HG03060 (cell line): Measurements from ENCODE around the gene SNRNP35.
"Not testable (repeated sequence)": the region's sequence is repeated elsewhere in the genome, so short reads cannot be mapped to it uniquely, and the experiment has no call there.

Source experiments
- ATAC-seq: cut with Tn5 transposase; IDR thresholded peaks from one replicate; pipeline ENCODE4 v1.9.1; 2021; ENCODE audit warnings: low read depth, moderate number of reproducible peaks; ENCODE audit not compliant: unreplicated experiment

SNRNP35 gene, protein sequence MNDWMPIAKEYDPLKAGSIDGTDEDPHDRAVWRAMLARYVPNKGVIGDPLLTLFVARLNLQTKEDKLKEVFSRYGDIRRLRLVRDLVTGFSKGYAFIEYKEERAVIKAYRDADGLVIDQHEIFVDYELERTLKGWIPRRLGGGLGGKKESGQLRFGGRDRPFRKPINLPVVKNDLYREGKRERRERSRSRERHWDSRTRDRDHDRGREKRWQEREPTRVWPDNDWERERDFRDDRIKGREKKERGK

DNA sequence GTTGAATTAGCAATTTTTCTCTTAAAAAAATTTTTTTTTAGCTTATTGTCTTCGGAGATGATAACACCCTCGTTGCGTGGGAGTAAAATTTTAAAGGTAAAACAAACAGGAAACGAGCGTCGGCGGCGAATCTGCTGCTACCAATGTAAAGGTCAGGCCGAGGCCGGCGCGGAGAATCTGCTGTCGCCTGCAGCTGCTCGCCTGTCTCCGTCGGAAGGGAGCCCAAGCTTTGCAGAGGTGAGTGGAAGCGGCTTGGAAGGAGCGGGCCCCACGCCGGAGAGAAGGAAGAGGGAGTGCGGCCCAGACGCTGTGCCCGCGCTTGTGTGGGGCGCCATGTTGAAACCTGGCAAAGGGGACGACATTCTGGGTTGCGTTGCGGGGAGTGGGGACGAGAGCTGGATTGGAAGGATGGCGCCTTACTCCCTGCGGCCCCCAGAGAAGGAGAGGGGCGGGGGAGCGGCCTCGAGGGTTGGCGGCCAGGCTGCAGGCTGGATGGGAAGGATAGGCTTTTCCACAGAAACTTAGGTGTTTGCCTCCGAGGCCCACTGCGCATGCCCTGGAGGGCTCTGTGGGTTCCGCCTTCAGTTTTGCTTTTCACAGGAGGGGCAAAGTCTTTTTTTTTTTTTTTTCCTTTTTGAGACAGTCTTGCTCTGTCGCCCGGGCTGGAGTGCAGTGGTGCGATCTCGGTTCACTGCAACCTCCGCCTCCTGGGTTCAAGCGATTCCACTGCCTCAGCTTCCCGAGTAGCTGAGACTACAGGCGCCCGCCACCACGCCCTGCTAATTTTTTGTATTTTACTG is at the start of gene SNRNP35:
Gene SNRNP35 (plus strand): TSS at position 160 of the 800 bp plus-strand sequence. CDS start 7,402 bp downstream, outside the sequence.
- ATAC-seq = peak; percentile 35

DNA sequence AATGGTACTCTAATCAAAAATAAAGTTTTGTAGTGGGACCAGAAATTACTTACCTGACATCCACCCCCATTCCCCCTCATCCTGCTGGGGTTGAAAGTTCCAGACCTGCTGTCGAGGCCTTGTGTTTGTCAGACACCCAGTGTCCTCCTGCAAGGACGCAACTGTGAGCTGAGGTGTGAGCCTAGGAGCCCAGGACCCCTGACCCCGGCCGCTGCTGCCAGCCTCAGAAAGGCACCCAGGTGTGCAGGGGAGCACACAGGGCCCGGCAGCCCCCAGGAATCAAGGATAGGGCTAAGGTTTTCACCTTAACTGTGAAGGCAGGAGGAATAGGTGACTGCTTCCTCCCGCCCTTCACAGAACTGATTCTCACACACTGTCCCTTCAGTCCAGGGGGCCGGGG is 49.3 kb upstream of the SNRNP35 start:
- not testable (repeated sequence) for ATAC-seq

DNA sequence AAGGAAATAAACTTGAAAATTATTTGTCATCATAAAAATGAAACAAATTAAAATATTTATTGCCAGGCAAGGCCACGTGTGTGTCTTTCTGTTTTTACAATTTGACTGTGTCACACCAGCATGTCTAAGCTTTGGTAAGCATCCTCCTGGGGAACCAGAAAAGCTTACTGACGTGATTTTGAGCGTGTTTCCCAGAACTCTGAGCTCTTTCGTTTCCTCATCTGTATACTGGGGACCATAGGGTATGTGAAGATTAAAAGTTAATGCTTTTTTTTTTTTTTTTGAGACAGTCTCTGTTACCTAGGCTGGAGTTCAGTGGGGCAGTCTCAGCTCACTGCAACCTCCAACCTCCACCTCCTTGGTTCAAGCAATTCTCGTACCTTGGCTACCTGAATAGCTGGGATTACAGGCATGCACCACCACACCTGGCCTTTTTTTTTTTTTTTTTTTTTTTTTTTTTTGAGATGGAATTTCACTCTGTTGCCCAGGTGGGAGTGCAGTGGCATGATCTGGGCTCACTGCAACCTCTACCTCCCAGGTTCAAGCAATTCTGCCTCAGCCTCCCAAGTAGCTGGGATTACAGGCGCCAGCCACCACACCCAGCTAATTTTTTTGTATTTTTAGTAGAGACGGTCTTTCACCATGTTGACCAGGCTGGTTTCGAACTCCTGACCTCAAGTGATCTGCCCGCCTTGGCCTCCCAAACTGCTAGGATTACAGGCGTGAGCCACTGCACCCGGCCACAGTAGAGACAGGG is 48.5 kb upstream of the SNRNP35 start:
- ATAC-seq = not testable (repeated sequence)

DNA sequence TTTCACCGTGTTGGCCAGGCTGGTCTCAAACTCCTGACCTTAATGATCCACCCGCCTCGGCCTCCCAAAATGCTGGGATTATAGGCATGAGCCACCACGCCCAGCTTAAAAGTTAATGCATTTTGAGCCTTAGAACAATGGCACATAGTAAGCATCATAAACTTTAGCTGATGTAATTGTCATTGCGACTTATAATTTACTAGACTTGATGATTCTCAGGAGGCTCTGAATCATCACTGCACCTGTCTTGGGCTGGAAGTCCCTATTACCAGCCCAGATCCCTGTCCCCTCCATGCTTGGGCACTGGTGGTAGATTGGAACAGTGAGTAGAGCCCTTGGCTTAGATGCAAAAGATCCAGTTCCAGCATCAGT is 47.9 kb upstream of the SNRNP35 start:
- no peak for ATAC-seq

DNA sequence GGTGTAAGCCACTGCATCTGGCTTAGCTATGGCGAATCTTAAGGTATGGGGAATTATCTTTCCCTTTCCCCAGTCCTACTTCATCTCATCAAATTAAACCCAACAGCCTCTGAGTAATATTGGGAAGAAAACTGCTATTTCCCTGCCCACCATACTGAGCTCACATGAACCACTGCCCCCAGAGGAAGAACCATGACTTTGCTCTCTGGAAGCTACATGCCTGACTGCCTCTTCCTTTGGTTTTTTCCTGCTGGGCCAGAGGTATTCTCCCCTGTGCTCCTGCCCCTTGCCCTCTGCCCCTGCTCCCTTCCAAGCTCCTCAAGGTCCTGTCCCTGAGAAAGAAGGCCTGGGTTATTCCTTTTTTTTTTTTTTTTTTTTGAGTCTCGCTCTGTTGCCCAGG is 36.6 kb upstream of the SNRNP35 start:
- no peak for ATAC-seq

DNA sequence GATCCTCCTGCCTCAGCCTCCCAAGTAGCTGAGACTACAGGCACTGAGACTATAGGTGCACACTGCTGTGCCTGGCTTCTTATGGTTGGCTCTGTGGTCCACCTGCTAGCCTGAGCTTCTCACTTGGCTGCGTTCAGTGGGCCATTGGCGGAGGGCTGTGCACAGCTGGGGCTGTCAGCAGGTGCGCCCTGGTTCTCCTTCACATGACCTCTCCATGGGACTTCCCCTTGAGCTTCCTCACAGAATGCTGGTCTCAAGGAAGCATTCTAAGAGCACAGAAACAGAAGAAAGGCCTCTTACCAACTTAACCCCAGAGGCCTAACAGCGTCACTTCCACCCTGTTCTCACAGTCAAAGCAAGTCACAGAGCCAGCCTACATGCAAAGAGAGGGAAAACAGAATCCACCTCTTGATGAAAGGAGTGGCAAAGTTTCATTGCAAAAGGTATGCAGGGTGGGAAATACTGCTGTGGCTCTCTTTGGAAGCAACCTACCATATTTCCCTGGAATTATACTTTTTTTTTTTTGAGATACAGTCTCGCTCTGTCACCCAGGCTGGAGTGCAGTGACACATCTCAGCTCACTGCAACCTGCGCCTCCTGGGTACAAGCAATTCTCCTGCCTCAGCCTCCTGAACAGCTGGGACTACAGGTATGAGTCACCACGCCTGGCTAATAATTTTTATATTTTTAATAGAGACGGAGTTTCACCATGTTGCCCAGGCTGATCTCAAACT is 30.7 kb upstream of the SNRNP35 start:
- peak; percentile 78 for ATAC-seq

DNA sequence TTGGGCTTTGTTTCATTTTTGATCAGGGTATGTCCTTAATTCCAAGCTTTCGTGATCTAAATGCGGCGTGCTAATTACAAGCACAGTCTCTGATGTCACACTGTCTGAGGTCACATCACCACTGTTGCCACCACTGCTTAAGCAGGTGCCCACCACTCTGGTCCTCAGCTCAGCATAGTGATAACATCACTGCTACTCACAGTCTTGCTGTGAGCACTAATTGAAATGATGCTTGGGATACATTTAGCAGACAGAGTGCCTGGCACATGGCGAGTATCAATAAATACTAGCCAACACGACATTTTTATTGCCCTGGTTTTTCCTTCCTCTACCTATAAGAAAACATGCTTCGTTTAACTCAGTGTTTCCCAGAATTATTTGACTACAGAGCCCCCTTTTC is 29.3 kb upstream of the SNRNP35 start:
- ATAC-seq = no peak

DNA sequence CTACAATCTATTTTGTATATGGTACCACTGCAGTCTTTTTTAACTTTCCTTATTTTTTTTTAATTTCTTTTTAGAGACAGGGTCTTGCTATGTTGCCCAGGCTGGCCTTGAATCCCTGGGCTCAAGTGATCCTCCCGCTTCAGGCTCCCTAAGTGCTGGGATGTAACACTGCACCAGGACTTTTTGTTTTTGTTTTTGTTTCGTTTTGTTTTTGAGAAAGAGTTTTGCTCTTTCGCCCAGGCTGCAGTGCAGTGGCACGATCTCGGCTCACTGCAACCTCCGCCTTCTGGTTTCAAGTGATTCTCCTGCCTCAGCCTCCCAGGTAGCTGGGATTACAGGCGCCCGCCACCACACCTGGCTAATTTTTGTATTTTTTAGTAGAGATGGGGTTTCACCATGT is 28.8 kb upstream of the SNRNP35 start:
- ATAC-seq = not testable (repeated sequence)

DNA sequence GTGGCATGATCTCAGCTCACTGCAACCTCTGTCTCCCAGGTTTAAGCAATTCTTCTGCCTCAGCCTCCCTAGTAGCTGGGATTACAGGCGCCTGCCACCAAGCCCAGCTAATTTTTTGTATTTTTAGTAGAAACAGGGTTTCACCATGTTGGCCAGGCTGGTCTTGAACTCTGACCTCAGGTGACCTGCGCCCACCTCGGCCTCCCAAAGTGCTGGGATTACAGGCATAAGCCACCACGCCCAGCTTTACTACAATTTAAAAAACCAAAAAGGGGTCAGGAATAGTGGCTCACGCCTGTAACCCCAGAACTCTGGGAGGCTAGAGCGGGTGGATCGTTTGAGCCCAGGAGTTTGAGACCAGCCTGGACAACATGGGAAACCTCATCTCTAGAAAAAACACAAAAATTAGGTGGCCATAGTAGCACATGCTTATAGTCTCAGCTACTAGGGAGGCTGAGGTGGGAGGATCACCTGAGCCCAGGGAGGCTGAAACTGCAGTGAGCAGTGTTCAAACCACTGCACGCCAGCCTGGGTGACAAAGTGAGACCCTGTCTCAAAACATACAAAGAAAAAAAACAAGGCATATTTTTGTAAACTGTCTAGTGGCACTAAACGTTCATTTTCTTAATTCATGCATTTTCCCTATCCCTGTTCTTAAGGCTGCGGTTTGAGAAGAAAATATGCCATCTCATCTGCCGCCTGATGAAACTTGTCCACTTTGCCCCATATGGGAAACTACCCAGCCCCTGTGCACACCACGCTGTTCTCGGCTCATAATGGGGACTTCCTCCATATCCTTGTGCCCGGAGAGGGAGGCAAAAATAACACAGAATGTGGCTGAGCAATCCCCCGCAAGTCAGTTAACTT is 25.8 kb upstream of the SNRNP35 start:
- not testable (repeated sequence) for ATAC-seq

DNA sequence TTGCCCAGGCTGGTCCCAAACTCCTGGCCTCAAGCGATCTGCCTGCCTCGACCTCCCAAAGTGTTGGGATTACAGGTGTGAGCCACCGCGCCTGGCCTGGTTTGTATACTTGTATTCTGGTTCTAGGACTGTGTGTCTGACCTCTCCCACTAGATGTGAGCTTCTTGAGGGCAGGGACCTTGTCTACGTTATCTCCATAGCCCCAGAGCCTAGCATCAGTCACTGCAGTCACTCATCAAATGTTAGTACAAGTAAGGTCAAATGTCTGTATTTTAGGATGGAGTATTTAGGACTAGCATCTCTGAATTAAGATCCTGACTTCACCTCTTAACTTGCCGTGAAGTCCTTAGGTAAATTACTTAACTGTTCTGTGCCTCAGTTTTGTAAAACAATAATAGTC is 24.3 kb upstream of the SNRNP35 start:
- ATAC-seq = no peak

DNA sequence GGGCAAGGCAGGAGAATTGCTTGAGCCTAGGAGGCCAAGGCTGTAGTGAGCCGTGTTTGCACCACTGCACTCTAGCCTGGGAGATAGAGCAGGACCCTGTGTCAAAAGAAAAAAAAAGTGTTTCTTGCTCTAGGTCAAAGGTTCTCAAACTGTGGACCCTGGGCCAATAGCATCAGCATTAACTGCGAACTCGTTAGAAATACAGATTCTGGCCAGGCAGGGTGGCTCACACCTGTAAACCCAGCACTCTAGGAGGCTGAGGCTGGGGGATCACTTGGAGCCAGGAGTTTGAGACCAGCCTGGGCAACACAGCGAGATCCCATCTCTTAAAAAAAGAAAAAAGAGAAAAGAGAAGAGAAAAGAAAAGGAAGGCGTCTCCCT is 22.3 kb upstream of the SNRNP35 start:
- ATAC-seq = no peak

DNA sequence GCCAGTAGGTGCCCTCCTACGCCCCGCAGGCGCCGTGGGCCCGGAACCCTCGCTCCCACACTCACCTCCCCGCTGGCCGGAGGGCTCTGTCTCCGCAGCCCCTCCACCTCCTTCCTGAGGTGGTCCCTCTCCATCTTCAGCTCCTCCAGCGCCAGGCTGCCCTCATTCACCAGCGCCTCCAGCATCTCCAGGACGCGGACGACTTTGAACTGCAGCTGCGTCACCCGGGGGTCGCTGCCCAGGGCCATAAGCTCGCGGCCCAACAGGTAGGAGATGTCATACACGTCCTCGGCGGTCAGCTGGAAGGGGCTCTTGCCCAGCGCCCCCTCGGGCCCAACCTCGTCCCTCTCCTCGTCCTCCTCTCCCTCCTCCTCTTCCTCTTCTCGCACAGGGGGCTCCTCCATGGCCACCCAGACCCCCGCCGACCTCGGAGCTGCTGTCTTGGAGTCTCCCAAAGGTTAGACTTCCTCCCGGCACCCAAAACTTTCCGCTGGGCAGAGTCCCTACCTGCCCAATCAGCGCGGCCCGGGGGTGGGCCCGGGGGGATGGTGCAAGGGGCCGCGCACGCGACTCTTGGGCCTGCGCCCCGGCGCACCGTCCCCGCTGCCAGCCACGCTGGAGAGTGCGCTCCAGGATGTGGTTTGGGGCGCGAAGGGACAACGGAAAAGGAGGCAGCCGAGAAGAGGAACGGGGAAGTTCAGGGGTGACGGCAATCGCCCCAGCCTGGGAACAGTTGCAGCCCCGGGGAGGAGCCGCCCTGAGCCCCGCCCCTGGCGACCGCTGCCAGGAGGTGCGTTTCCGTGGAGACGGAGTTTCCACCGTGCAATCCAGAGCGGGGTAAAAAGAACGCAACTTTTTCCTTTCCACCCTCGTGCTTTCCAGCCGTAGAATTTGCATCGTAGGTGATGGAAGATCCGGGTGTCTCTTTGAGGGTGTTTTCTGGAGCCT is 21.6 kb upstream of the SNRNP35 start, which contains the start of gene RILPL2:
Gene RILPL2 (minus strand): TSS at position 668 of the 948 bp plus-strand sequence. CDS start 264 bp downstream, at position 404.
- ATAC-seq = no peak

DNA sequence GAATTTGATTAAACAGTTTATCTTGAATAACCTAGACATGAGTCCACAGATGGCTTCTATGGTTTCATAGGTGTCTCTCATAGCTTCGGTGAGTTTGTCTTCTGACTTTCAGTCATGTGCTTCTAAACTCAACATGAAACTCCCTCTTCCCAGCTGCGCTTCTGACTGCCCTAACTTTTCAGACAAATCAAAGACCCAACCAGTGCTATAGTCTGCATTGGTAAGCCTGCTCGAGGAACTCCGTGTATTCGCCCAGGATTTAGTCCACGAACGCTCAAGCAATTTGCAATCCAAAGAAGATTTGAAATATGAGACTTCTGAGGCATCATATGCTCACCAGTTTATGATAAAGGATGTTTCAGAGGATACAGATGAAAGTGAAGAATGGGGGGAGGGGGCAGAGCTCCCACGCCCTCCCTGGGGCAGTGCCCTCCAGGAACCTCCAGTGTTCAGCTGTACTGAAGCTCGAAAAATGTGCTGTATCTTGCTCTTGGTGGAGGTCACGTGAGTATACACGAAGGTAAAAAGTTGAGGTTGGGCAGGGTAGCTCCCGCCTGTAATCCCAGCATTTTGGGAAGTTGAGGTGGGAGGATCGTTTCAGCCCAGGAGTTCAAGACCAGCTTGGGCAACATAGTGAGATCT is 16.3 kb upstream of the SNRNP35 start:
- peak; percentile 45 for ATAC-seq

DNA sequence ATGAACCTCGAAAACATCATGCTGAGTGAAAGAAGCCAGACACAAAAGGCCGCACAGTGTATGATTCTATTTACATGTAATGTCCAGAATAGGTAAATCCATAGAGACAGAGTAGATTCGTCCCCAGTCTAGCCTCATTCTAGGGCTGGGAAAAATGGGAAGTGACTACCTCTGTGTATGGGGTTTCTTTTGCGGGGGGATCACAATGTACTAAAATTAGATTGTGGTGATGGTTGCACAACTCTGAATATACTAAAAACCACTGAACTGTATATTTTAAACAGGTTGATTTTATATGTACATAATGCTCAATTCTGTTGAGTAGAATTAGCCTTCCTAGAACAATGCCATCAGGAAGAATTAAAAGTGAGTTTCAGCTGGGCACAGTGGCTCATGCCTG is 15.2 kb upstream of the SNRNP35 start:
- ATAC-seq = no peak

DNA sequence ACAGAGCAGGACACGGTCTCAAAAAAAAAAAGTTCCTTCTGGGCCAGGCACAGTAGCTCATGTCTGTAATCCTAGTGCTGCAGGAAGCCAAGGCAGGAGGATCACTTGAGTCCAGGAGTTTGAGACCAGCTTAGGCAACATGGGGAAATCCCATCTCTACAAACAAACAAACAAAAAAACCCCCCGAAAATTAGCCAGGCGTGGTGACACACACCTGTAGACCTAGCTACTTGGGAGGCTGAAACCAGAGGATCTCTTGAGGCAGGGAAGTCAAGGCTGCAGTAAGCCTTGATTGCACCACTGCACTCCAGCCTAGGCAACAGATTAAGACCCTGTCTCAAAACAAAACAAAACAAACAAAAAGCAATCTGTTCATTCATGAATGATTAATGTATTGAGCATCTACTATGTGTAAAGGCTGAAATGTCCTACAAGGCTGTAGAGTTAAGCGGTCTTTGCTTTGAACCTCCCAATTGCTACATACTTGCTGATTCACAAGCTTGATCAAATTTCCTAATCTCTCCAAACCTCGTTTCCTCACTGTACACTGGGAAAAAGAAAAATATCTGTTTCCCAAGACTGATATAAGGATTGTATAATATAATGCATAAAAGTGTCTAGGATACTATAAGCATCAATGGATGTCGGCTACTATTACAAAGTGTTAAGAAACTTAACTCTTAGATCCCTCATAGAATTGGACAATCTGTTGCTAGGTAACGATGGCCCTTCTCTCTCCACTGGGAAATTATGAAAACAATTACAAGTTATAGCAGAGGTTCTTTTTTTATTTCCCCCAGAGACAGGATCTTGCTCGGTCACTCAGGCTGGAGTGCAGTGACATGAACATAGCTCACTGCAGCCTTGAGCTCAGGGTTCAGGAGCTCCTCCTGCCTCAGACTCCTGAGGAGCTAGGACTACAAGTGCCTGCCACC is 13.6 kb upstream of the SNRNP35 start:
- no peak for ATAC-seq

DNA sequence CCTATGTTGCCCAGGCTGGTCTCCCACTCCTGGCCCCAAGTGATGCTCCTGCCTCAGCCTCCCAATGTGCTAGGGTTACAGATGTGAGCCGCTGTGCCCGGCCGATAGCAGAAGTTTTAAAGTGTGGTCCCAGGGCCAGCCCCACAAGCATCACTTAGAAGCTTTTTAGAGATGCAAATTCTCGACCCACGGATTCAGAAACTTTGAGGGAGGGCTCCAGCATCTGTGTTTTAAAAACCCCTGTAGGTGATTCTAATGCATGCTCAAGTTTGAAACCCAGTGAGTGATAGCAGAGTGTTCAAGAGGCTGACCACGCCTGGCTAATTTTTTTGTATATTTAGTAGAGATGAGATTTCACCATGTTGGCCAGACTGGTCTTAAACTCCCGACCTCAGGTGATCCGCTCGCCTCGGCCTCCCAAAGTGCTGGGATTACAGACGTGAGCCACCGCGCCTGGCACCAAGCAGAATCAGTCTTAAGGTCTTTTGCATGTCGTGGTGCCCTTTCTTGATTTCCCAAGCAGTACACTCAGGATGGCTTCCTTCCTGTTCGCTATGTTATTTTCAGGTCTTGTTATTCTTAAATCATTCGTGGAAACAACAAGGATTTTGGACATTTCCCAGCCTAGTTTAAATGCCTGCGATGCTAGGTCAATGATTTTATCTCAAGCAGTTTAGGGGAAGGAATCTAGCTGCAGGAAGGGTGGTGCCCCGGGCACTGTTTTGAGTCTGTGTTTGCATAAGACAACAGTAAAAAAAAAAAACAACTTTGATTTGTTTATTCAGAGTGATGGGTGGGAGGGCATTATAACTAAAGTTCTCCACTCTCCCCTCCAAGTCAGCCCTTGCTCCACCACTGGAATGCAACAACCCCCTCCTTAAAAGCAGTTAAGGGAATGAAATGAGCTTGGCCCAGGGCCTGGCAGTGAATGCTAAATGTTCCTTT is 12.3 kb upstream of the SNRNP35 start:
- ATAC-seq = no peak
